AG09309 (cell line): ENCODE measurements around the gene FSTL4.

Source experiments
- DNase-seq: peaks from one replicate; pipeline ENCODE4 v3.0.0-alpha.2; 2010; ENCODE audit warnings: low read depth
- H3K4me3 ChIP-seq: 2 replicates; pipeline ENCODE4 v1.5.1; 2011; ENCODE audit warnings: mild to moderate bottlenecking, low read depth, low read length, moderate library complexity; ENCODE audit not compliant: control insufficient read depth
- CTCF ChIP-seq: IDR thresholded peaks from 2 replicates; pipeline ENCODE4 v1.5.1; 2011; ENCODE audit warnings: mild to moderate bottlenecking, low read depth, low read length, inconsistent platforms; ENCODE audit not compliant: insufficient read depth, control insufficient read depth; ENCODE audit errors: missing control alignments

The FSTL4 gene

DNA sequence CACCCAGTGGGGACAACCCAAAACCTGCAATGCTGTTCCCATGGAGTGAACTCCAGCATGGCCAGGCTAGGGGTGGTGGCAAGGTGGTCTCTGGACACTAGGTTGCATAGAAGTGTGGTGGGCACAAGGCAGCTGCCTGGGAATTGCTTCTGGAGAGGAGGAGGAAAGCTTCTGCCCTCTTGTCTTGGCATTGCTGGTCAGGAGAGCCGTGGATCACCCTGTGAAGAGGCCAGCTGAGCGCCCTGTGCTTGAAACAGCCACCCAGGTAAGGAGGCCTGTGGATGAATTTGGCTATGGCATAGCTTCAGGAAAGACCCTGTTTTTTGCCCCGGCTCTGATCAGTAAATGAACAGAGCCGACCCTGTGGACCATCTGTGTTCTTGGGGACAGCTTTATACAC is 287.4 kb downstream of the FSTL4 start:
- DNase-seq: no peak
- TF ChIP-seq CTCF: no peak
- H3K4me3 ChIP-seq: no peak overlapping the region

DNA sequence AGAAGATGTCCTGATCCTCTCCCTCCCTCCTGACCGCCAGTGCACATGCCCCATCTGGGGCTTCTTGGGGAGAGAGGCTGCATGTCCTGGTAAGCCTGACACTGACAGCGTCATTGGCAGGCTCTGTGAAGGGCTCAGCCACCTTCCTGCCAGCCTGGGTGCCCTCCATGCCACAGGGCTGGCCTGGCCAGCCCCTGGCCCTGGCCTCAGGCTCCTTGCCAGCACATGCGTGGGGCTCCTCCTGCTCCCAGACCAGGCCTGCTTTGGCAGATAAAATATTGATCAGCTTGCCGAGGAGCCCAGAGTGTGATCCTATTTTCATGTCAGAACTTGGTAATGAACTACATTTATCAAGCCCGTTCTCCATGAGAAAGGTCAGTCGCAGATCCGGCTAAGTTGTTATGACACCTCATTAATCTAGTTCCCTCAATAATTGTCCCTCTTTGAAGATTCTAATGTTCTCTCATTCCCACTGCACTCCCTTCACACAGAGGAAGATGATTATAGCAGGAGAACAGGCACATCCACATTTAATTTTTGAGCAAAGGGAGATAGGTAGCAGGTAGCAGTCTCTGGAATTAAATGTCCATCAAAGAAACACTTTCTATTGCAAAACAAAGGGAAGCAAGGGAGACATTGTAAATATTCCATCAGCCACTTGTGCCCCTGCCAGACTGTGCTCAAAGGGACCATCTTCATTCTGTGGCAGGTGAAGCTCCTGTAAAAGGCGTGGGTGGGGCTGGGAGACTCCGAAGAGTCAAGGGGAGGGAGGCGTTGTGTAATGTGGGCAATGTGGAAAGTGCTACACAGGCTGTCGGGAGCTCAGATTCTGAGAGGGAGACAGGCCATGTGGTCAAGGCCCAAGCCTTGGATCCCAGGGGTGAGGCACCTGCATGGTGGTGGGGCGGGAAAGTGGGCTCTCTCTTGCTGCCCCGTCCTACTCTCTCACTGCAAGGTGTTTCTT is 288.6 kb downstream of the FSTL4 start:
- DNase-seq: no peak
- no peak for TF ChIP-seq CTCF
- H3K4me3 ChIP-seq: no peak overlapping the region

GRCh38 chr5:133322743-133323142 is 289.6 kb downstream of the FSTL4 start:
- no peak for DNase-seq
- H3K4me3 ChIP-seq: no peak overlapping the region
- no peak for TF ChIP-seq CTCF

DNA sequence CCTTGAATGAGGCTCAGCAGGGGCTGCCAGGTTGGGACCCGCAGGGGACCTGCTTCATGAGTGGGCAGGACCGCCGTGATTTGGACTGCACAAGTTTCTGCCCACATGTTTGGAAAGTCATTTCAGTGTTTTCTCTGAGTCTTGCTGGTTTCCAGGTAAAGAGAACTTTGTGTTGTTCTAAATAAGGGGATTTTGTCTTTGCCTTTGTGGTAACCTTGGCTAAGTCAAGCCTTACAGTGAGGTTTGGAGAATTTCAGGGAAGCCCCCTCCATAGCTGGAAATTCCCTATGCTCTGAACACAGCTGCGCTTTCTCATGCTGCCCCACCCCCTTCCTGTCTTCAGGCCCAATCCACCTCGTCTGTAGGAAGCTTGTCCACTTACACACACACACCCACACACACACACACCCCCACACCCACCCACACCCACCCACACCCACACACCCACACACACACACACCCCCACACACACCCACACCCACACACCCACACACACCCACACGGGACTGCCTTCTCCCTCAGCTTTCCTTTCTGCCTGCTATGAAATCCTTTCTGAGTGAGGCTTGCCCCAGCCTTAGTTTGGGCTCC is 290.4 kb downstream of the FSTL4 start:
- no peak for TF ChIP-seq CTCF
- DNase-seq: no peak
- no peak overlapping the region for H3K4me3 ChIP-seq

GRCh38 chr5:133321286-133321832 is 291.0 kb downstream of the FSTL4 start:
- DNase-seq: no peak
- H3K4me3 ChIP-seq: no peak overlapping the region
- no peak for TF ChIP-seq CTCF

DNA sequence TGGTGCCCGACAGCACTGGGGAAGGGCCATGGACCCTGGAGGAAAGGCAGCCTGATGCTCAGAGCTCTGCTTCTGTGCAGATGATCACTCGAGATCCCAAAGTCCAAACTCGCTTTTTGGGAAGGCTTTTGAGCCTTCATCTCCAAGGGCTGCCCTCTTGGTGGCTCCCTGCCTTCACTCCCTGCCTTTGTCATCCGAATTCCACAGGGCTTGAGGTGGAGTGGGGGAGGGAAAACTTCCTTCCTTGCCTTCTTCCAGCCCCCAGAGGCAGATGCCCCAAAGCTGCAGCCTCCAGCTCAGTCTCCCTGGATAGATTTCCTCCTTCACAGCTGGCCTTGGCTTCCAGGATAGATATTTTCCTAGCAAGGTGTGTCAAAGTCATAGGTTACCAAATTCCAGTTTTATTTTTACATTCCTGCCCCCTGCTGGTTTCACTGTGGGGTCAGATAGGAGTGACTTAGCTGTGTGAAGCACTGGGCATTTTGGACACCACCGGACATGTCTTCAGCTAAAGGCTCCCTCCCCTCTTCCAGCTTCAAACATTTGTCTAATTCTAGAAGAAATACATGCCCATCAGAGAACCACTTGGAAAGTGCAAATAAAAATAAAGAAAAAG is 292.3 kb downstream of the FSTL4 start:
- DNase-seq: no peak
- no peak for TF ChIP-seq CTCF
- no peak overlapping the region for H3K4me3 ChIP-seq
